T47D (cell line): ENCODE results near the gene ABCA1.
"Not testable (repeated sequence)": the region's sequence is repeated elsewhere in the genome, so short reads cannot be mapped to it uniquely, and the experiment has no call there.

ENCODE experiments used
- DNase-seq, 2 experiments: peaks; one replicate each; pipeline versions ENCODE4 v3.0.0 to v3.0.0-alpha.2; 2011 to 2012; ENCODE audit warnings: low read depth in 1 of 2, low spot score in 1 of 2
- JUND ChIP-seq: IDR thresholded peaks from 2 replicates; pipeline ENCODE4 v1.6.1; 2012; ENCODE audit warnings: low read depth
- in situ Hi-C: cut with HindIII; loops from 2 replicates; pipeline ENCODE4 v1.10.0; 2016; ENCODE audit warnings: low sequenced_read_pairs, low pct_unique_long_range_greater_than_20kb

ABCA1 gene

GRCh38 chr9:104936291-104936690 lies 8.3 kb upstream of the ABCA1 start:
- no peak for TF ChIP-seq JUND
- no peak for DNase-seq
- in situ Hi-C loops = no loop called here

GRCh38 chr9:104935501-104935810 lies 7.5 kb upstream of the ABCA1 start:
- in situ Hi-C loops, DNase-seq: not testable (repeated sequence)

GRCh38 chr9:104934691-104935500 lies 6.9 kb upstream of the ABCA1 start:
- no peak for TF ChIP-seq JUND
- in situ Hi-C loops = no loop called here
- no peak for DNase-seq

GRCh38 chr9:104933091-104933490 lies 5.1 kb upstream of the ABCA1 start:
- DNase-seq, in situ Hi-C loops: not testable (repeated sequence)

GRCh38 chr9:104931256-104931655 lies 3.3 kb upstream of the ABCA1 start:
- in situ Hi-C loops = no loop called here
- no peak for DNase-seq
- TF ChIP-seq JUND = no peak

GRCh38 chr9:104927216-104927911 lies 591 bp downstream of the ABCA1 start:
- TF ChIP-seq JUND = no peak
- in situ Hi-C loops = no loop called here
- DNase-seq = peak; percentile 57 to 71

- in situ Hi-C loops = no loop called here
These were observed 4.2 kb downstream of the ABCA1 start for GRCh38 chr9:104923740-104924139.

GRCh38 chr9:104923289-104923688 lies 4.7 kb downstream of the ABCA1 start:
- TF ChIP-seq JUND = no peak
- DNase-seq = no peak
- in situ Hi-C loops = no loop called here

More at GRCh38 chr9:104923740-104924139, 4.2 kb downstream of the ABCA1 start:
- no peak for DNase-seq
- no peak for TF ChIP-seq JUND

GRCh38 chr9:104922748-104923147 lies 5.2 kb downstream of the ABCA1 start:
- in situ Hi-C loops = not testable (repeated sequence)

GRCh38 chr9:104921067-104921741 lies 6.8 kb downstream of the ABCA1 start:
- no peak for TF ChIP-seq JUND
- in situ Hi-C loops = no loop called here
- DNase-seq = no peak

More at GRCh38 chr9:104922748-104923147, 5.2 kb downstream of the ABCA1 start:
- DNase-seq = not testable (repeated sequence)

GRCh38 chr9:104915753-104916152 lies 12.2 kb downstream of the ABCA1 start:
- no peak for TF ChIP-seq JUND
- DNase-seq = no peak
- in situ Hi-C loops = no loop called here

GRCh38 chr9:104915049-104915448 lies 12.9 kb downstream of the ABCA1 start:
- TF ChIP-seq JUND = no peak
- in situ Hi-C loops = no loop called here
- DNase-seq = no peak

GRCh38 chr9:104914466-104914865 lies 13.5 kb downstream of the ABCA1 start:
- DNase-seq = no peak
- in situ Hi-C loops = no loop called here
- no peak for TF ChIP-seq JUND
